HG02870 (cell line): ENCODE data around the gene SEMA3B.
"Not testable (repeated sequence)": the region's sequence is repeated elsewhere in the genome, so short reads cannot be mapped to it uniquely, and the experiment has no call there.

ENCODE experiments used
- ATAC-seq: cut with Tn5 transposase; IDR thresholded peaks from one replicate; pipeline ENCODE4 v1.9.1; 2021; ENCODE audit warnings: mild to moderate bottlenecking, moderate library complexity; ENCODE audit not compliant: unreplicated experiment

Gene SEMA3B

GRCh38 chr3:50237754-50238548 lies 31.0 kb upstream of the SEMA3B start:
- no peak for ATAC-seq

- ATAC-seq = no peak
These were observed 30.4 kb upstream of the SEMA3B start for GRCh38 chr3:50238549-50239026.

- no peak for ATAC-seq
These were observed 29.3 kb upstream of the SEMA3B start for GRCh38 chr3:50239649-50240048.

- ATAC-seq = no peak
These were observed 27.8 kb upstream of the SEMA3B start for GRCh38 chr3:50241163-50241562.

- ATAC-seq = no peak
These were observed 27.1 kb upstream of the SEMA3B start for GRCh38 chr3:50241713-50242380.

GRCh38 chr3:50242381-50242770 lies 26.6 kb upstream of the SEMA3B start:
- ATAC-seq = no peak

GRCh38 chr3:50242851-50243542 lies 25.9 kb upstream of the SEMA3B start:
- ATAC-seq = no peak

GRCh38 chr3:50243543-50243895 lies 25.4 kb upstream of the SEMA3B start:
- ATAC-seq = no peak

- ATAC-seq = not testable (repeated sequence)
These were observed 24.1 kb upstream of the SEMA3B start for GRCh38 chr3:50244813-50245212.

- no peak for ATAC-seq
These were observed 23.6 kb upstream of the SEMA3B start for GRCh38 chr3:50245251-50245745.

- ATAC-seq = peak; percentile 57
These were observed 23.0 kb upstream of the SEMA3B start for GRCh38 chr3:50245831-50246516.

- peak; percentile 72 for ATAC-seq
These were observed 22.4 kb upstream of the SEMA3B start for GRCh38 chr3:50246517-50246954.

- no peak for ATAC-seq
These were observed 20.6 kb upstream of the SEMA3B start for GRCh38 chr3:50248387-50248786.

GRCh38 chr3:50249457-50249856 lies 19.5 kb upstream of the SEMA3B start:
- no peak for ATAC-seq

GRCh38 chr3:50250514-50250913 lies 18.4 kb upstream of the SEMA3B start:
- ATAC-seq = no peak

GRCh38 chr3:50251220-50251619 lies 17.7 kb upstream of the SEMA3B start:
- ATAC-seq = no peak

- no peak for ATAC-seq
These were observed 14.2 kb upstream of the SEMA3B start for GRCh38 chr3:50254577-50255250.

- ATAC-seq = no peak
These were observed 13.7 kb upstream of the SEMA3B start for GRCh38 chr3:50255251-50255615.

GRCh38 chr3:50256978-50257890 lies 11.7 kb upstream of the SEMA3B start:
- ATAC-seq = no peak
